NB4 (cell line): Measurements from ENCODE around the gene CGRRF1.

Experiments used
- CTCF ChIP-seq: IDR thresholded peaks from one replicate; pipeline ENCODE4 v1.5.1; 2012; ENCODE audit warnings: low read depth, low read length
- MAX ChIP-seq: IDR thresholded peaks from 2 replicates; pipeline ENCODE4 v1.6.1; 2011; ENCODE audit warnings: low read depth, low read length
- POLR2A ChIP-seq: IDR thresholded peaks from 2 replicates; pipeline ENCODE4 v1.6.1; 2011; ENCODE audit warnings: mild to moderate bottlenecking; ENCODE audit not compliant: insufficient read length; ENCODE audit errors: extremely low read depth

GRCh38 chr14:54489731-54490444 is 19.8 kb upstream of the CGRRF1 start:
- TF ChIP-seq CTCF: no peak
- TF ChIP-seq POLR2A: no peak
- no peak for TF ChIP-seq MAX
